HG02970 (cell line): Measurements from ENCODE around the gene ITPR2.
"Not testable (repeated sequence)": the region's sequence is repeated elsewhere in the genome, so short reads cannot be mapped to it uniquely, and the experiment has no call there.

Experiments used
- ATAC-seq: cut with Tn5 transposase; IDR thresholded peaks from one replicate; pipeline ENCODE4 v1.9.1; 2021; ENCODE audit warnings: mild to moderate bottlenecking, moderate library complexity, moderate number of reproducible peaks; ENCODE audit not compliant: unreplicated experiment, low FRiP score

ITPR2 gene

DNA sequence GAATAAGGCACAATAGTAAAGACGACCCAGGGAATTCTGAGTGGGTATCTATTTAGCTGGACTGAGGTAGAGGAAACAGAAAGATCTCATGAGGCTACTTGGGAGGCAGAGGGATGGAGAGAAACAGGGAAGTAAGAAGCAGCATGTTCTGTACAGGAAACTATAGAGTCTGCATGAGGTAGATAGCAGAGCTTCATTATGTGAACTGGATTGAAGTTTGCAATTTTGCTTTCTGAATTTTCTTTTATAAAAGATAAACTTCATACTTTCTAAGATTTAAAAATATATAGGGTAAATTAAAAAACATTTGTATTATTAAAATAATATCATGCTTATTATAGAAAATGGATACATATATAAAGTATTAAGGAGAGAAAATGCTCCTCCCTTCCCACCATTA, 399.3 kb downstream of the ITPR2 start:
- not testable (repeated sequence) for ATAC-seq

DNA sequence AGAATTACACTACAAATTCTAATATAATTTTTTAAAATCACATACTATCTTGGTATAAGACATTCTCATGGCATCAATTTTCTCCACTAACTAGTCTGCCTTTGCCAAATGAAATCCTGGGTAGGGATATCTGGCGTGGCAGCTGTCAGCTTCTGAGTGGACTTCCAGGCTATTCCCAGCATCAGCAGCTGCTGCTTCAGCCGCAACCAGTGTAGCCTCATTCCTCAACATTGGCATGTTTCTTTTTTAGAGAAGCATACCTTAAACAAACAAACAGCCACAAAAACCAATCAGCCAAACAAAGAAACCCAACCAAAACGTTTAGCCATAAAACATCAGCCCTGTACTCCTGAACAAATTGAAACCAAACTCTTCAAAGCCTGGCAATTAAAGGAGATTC, 401.8 kb downstream of the ITPR2 start:
- ATAC-seq, result no peak

DNA sequence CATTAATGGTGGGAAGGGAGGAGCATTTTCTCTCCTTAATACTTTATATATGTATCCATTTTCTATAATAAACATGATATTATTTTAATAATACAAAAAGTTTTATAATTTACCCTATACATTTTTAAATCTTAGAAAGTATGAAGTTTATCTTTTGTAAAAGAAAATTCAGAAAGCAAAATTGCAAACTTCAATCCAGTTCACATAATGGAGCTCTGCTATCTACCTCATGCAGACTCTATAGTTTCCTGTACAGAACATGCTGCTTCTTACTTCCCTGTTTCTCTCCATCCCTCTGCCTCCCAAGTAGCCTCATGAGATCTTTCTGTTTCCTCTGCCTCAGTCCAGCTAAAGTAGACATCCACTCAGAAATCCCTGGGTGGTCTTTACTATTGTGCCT, 402.4 kb downstream of the ITPR2 start:
- not testable (repeated sequence) for ATAC-seq

DNA sequence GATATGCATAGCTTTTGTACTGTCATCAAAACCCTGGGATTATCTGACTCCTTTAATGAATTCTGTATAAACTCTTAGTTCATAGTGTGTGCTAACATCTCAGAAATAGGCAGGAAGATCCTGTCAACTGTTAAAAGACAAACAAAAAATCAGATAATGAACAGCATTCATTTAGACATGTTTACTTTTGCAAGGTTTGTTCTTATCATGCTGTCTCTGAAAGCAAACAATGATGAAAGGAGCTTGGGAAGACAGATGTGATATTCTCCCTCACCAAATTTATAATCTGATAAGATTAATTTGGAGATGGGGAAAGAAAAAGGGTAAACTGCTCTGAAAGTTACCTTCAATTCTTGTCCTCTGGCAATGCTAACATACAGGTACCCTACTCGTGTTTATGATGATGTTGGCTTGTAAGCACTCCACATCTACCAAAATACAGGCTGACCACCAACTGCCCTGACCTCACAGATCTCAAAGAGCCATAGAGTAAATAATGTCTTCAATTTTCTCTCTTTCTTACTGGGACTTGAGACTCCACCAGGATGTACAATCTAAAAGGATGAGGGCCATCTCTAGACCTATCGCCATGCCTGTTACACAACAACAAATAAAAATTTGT, 403.8 kb downstream of the ITPR2 start:
- no peak for ATAC-seq

DNA sequence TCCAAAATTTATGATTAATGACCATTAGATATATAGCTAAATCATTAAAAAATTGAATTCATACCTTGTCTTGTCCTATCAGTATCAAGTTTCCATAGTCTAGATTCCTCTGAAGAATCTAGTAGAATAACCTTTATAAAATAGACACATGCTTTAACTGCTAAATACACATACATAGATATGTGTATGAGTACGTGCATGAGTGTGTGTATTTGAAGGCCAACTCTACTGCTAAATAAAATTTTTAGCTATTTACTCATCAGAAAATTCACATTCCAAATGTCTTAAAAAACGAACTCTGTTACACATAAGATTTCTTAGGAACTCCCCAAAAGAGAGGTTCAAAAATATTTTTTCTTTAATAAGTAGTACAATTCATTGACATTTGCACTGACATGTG, 404.6 kb downstream of the ITPR2 start:
- ATAC-seq, result no peak

DNA sequence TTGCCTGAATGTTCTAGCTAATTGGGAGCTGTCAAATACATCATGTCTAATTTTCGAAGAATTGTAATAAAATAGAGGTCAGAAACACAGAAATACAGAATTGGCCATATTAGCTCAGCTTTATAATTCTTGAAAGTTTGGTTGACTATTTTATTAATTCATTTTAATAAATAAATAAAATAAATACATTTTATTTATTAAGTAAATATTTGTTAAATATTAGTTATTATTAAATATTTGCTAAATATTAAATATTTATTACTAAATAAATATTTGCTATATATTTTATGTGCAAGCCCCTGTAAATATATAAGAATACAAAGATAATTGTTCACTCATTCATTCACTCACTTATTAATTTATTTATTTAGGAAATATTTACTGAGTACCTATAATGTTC, 406.3 kb downstream of the ITPR2 start:
- no peak for ATAC-seq

DNA sequence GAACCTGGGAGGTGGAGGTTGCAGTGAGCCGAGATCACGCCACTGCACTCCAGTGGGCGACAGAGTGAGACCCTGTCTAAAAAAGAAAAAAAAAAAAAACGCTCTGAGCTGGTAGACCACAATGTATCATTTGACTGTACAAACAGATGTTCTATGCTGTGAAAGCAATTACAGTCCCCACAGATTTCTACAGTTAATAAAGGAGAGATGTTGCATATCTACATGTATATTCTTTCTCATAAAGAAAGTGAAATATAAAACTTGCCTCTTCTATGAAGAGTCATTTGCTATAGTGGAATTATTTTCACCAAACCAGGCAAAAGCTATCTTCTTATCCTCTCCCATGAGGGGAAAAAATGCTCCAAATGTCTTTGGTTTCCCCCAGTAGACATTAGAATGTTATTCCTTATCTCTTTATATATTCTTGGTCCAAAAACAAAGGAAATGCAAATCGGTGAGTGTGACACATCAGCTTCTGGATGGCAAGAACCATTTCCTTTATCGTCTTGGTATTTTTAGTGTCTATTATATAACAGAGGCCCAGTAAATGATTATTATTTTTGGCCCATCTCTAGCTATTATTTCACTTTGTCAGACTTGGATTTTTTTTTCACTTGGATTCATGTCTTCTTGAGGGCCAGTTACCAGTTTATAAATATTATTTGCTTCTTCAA, 407.3 kb downstream of the ITPR2 start:
- no peak for ATAC-seq

DNA sequence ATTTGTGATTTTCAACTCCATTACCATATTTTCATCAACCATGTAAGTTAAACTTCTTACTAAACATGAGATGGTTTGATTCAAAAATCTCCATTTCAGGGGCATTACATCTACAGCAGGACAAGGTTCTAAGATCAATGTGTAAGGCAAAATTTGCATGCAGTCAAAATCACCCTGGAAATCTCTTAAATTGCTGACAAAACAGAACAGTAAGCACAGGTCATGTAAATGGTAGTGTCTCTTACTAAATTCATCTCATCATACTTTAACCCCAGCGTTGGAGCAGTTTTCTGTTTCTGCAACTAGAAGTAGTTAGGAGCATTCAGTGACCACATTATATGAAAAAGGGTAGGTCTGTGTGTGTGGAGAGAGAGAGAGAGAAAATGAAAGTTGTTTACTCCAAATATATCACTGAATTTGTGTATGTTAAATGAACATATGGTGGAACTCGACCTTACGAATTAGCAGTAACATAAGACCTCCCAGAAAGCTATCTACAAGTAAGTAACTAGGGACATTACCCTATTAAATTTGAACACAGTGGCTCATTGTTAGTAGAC, 410.1 kb downstream of the ITPR2 start:
- peak; percentile 56 for ATAC-seq

DNA sequence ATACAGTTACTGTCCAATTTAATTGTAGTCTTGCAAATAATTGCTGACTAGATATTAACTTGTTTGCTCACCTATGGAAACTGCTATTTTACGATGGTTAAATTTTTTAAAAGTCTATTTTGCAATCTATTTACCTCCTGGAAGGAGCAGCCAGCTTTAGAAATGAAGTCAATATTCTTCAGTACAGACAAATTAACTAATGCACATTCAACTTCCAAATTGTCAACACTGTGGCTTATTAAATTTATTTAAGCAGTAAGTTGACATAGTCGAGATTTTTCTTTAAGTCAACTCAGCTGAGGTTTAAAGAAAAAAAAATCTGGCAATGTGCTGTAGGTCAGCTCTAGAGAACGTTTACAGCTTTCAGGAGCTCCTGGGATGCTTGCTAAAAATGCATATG, 416.4 kb downstream of the ITPR2 start:
- no peak for ATAC-seq

DNA sequence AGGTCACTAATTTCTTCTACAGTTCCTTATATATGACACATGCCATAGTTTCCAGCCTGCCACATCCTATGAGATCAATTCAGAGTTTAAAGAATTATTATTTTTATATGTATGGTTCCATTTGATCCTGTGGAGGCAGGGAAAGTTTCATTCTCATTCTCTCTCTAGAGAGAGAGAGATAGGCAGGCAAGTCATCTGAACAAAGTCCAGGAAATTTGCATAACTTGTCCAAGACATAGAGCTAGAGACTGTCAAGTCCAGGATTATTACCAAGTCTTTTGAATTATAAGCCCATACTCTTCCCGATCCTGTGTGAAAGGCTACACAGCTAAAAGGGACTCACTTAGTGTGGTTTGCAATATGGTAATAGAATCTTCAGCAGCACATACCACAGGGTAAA, 422.3 kb downstream of the ITPR2 start:
- ATAC-seq, result no peak

DNA sequence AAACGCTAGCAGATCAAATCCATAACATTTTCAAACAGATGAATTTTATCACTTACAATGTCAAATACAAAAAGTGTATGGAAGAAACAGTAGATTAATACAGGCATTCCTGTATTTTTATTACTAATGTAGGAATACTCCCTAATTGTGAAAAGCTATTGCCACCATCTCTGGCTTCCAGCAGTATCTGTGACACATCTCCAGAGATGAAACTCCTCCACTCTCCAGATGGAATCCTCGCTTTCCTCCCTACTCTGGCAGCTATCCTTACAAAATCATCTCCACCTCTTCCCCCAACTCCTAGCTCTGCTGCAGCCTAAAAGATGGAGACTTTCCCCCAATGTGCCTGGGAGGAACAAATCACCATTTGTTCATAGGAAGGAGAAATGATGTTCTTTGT, 426.2 kb downstream of the ITPR2 start:
- ATAC-seq, result no peak

DNA sequence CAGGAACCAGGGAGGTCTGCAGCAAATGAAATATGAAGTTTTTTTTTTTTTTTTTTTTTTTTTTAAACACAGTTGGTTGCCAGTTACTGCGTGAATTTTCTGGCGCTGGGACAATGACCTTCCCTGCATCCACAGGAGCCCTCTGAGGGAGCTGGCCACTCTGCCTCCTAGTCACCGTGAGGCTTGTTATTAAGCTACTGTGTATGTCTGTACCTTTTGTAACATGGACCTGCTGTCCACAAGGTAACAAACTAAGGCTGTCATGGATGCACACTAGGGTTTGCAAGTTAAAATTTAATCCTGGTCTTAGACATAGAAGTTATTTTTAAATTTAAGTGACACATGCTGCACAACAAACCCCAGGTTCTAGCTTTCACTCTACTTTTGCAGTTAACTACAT, 426.6 kb downstream of the ITPR2 start:
- ATAC-seq, result no peak

DNA sequence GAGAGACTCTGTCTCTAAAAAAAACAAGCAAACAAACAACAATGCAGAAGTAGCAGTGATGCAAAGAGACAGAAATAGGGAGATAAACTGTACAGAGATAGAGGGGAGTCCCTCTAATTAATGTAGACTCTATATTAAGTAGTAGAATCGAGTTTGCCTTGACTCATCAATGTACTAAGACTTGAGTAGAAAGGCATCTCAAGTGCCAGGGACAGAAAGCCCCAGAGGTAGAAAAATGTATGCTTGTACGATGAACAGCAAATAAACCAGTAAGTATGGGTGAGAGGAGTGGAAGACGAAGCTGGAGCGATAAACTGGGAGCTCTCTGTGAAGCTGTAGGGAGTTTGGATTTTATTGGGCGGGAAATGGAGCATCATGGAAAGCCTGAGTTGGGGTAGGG, 429.4 kb downstream of the ITPR2 start:
- no peak for ATAC-seq

DNA sequence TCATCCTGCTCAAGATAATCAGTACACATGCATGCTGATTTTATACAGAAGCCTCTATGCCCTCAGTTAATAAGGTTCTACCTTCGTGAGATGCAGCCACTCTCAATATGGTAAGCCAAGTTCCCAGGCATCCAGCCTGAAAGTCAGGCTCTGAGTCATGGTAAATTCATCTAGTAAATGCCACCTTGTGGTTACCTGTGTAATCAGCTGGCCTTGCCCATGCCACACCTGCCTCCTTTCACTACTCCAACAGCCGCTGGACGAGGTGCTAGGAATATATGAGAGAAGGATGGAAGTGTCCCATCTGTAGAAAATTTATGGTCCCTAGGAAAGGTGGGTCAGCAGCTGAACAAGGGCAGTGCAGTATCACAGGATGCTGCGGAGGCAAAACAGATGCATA, 430.3 kb downstream of the ITPR2 start:
- ATAC-seq, result no peak

DNA sequence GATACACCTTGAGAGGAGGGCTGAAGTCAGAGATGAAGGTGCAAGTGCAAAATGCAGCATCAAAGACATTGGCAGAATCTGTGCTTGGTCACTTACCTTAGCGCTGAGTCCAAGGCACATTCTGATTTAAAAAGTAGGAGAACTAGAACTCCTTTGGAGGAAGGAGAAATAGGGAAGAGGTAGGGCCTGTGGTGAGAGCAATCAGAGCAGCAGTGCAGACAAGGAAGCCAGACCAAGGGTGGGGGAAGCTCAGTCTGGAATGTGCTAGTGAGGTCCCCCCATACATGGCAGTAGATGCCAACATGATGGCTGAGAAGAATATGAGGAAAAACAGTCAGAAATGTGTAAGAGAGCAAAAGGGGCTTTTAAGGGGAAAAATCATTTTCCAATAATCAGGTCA, 431.1 kb downstream of the ITPR2 start:
- no peak for ATAC-seq

DNA sequence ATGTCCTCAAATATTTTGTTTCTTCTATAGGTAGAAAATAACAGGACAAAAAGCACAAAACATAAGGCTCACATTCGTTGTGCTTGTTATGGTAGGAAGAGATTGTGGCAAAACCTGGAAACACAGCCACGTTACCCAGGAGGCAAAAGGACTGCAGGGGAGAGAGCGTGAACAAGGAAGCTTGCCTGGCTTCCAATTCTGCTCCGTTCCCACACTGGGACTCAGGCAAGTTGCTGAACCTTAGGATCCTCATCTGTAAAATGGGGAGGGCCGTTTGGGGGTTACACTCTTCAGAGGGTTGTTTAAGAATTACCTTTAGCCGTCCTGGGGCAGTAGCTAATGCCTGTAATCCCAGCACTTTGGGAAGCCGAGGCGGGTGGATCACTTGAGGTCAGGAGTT, 432.4 kb downstream of the ITPR2 start:
- no peak for ATAC-seq

DNA sequence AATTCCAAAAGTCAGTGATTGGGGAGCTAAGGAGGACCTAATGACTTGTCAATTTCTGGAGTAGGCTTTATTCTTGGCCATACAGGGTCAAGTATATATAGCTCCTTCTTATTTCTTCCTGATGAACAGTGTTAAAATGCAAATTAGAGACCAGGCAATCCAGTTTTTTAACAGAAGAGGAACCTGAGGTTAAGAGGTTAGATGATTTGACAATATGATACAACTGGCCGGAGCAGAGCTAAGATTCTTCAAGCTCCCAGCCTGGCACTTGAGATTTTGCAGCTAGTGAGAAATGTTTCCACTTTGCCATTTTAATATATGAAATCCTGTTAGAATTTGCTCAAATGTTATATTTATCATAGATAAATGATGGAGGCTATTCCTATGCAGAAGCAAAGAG, 433.6 kb downstream of the ITPR2 start:
- no peak for ATAC-seq

DNA sequence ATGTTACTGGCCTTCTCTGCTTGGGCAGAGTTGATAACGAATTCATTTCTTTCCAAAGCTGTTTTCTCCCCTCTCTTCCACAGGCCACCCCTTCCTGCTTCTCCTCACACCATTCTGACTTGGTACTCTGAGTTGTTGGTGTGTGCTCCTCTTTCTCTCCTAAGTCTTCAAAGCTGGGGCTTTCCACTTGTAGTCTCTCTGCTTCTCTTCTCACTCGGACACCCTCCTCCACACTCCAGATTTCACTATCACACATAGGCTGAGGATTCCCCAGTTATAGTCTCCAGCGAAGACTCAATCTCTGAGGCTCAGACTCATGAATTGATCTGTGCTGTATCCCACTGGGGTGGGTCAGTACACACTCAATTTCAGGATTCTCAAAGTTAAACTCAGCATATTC, 436.6 kb downstream of the ITPR2 start:
- no peak for ATAC-seq

DNA sequence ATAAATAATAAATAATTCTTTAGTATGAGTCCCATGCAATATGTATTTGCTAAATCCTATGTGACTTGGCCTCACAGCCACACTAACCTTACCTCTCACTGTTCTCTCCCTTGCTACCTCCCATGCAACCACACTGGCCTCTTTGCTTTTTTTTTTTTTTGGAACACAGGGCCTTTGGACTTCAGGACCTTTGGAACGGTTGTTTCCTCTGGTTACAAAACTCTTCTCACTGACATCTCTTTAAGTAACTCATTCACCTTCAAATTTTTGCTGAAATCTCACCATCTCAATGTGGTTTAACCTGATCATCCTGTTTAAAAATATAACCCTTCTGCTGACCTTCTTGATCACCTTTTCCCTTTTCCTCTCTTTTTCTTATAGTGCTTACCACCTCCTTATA, 443.7 kb downstream of the ITPR2 start:
- no peak for ATAC-seq

DNA sequence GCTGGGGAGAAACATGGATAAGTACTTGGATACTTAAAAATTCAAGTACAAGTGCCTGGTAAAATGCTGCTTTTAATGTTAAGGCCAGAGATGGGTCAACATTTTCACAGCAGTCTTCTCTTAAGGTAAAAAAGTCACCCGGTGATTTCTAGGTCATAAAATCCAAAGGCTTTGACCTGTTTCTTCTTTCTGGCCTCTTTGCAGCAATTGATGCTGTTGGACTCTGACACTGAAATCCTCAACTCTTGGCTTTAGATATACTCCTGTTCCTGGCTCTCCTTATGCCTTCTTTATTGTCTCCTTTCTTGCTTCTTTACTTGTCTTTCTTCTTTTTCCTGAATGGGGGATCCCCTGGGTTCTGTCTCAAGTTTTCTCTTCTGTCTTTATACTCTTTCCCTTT, 448.5 kb downstream of the ITPR2 start:
- no peak for ATAC-seq

DNA sequence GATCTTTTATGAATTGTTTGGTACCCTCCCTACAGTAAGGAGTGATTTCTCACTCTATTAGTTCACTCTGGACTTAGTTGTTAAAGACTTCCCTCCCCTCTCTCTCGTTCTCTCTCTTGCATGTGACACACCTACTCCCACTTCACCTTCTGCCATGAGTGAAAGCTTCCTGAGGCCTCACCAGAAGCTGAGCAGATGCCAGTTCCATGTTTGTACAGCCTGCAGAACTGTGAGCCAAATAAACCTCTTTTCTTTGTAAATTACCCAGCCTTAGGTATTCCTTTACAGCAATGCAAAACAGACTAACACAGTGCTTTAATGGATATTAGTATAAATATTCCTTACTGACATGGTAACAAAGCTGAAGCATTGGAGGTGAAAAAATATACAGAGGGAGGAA, 450.0 kb downstream of the ITPR2 start:
- ATAC-seq, result no peak

DNA sequence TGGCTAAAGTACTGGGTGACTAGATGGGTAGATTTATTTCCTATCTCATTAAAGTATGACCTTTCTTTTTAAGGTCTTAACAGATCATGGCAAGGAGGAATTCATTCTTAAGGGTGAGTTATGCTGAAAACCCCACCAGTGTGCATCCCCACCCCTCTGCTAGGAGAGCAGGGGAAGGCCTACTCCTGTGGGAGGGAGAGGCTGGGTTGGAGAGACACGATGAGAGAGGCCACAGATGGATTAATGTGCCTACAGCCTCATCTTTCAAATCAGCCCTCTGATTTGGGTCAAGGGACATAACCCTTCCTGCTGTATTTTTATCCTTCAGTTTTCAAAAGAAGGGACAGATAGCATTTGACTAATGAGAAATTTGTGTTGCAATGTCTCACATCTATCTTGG, 452.1 kb downstream of the ITPR2 start:
- ATAC-seq, result no peak
